DMS153 treated with DMSO at 0.1 percent for 48 hours (cell line): ENCODE data around the gene TNIP3.

ENCODE experiments used
- DNase-seq: peaks from one replicate; lab custom pipeline; 2025; ENCODE audit not compliant: unreplicated experiment; lab: John Stamatoyannopoulos, UW

The TNIP3 gene

GRCh38 chr4:121139533-121140222, 24.4 kb downstream of the TNIP3 start:
- DNase-seq = no peak

GRCh38 chr4:121138039-121138825, 25.9 kb downstream of the TNIP3 start:
- no peak for DNase-seq

- no peak for DNase-seq
These were observed 33.8 kb downstream of the TNIP3 start for GRCh38 chr4:121130326-121130660.

- no peak for DNase-seq
These were observed 34.4 kb downstream of the TNIP3 start for GRCh38 chr4:121129606-121130325.

GRCh38 chr4:121127100-121127499, 37.0 kb downstream of the TNIP3 start:
- DNase-seq = no peak

GRCh38 chr4:121126449-121127006, 37.6 kb downstream of the TNIP3 start:
- no peak for DNase-seq

- no peak for DNase-seq
These were observed 38.6 kb downstream of the TNIP3 start for GRCh38 chr4:121125498-121125885.

GRCh38 chr4:121122661-121123060, 41.5 kb downstream of the TNIP3 start:
- no peak for DNase-seq

- no peak for DNase-seq
These were observed 44.4 kb downstream of the TNIP3 start for GRCh38 chr4:121119715-121120114.

- no peak for DNase-seq
These were observed 45.8 kb downstream of the TNIP3 start for GRCh38 chr4:121118344-121118743.

GRCh38 chr4:121114756-121115155, 49.4 kb downstream of the TNIP3 start:
- no peak for DNase-seq

- DNase-seq = no peak
These were observed 51.6 kb downstream of the TNIP3 start for GRCh38 chr4:121112530-121112929.

- DNase-seq = no peak
These were observed 55.6 kb downstream of the TNIP3 start for GRCh38 chr4:121108557-121108956.

GRCh38 chr4:121107507-121107906, 56.6 kb downstream of the TNIP3 start:
- no peak for DNase-seq

GRCh38 chr4:121100093-121100775, 63.9 kb downstream of the TNIP3 start:
- DNase-seq = no peak

- DNase-seq = no peak
These were observed 65.9 kb downstream of the TNIP3 start for GRCh38 chr4:121098266-121098665.

- peak; percentile 8 for DNase-seq
These were observed 67.5 kb downstream of the TNIP3 start for GRCh38 chr4:121096629-121097028.

- no peak for DNase-seq
These were observed 67.9 kb downstream of the TNIP3 start for GRCh38 chr4:121096191-121096590.

- DNase-seq = no peak
These were observed 69.7 kb downstream of the TNIP3 start for GRCh38 chr4:121094297-121094966.

GRCh38 chr4:121093261-121093660, 70.9 kb downstream of the TNIP3 start:
- DNase-seq = no peak

GRCh38 chr4:121091941-121092340, 72.2 kb downstream of the TNIP3 start:
- DNase-seq = no peak
